HG02970 (cell line): ENCODE data around the gene ANKRD31.

Source experiments
- ATAC-seq: cut with Tn5 transposase; IDR thresholded peaks from one replicate; pipeline ENCODE4 v1.9.1; 2021; ENCODE audit warnings: mild to moderate bottlenecking, moderate library complexity, moderate number of reproducible peaks; ENCODE audit not compliant: unreplicated experiment, low FRiP score

ANKRD31 gene

GRCh38 chr5:75067434-75067833 lies 169.2 kb downstream of the ANKRD31 start:
- ATAC-seq: no peak

- ATAC-seq: no peak
These were observed 173.7 kb downstream of the ANKRD31 start for GRCh38 chr5:75062925-75063531.

GRCh38 chr5:75059912-75060545 lies 176.6 kb downstream of the ANKRD31 start:
- no peak for ATAC-seq

DNA sequence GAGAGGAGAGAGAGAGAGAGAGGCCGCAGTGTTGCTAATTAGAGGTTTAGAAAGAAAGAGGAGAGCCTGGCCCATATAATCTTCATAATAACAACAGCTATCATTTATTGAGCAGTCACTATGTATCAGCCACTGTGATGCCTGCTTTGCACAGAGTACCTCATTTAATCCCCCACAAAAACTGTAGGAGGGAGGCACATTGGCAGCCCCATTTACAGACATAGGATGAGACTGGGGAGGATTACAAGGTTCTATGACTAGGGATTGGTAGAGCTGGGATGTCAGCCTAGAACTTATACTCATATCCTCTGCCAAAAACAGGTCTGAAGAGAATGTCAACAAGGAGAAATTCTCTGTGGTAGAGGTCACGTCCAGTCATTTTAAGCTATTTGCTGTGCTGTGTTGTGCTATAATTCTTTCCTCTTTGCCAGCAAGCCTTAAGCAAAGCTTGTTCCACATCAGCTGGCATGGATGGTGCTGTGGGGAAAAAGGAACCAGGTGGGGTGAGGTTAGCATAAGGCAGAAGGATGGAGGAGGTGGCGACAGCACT lies 177.6 kb downstream of the ANKRD31 start:
- ATAC-seq: no peak

GRCh38 chr5:75057561-75057960 lies 179.1 kb downstream of the ANKRD31 start:
- no peak for ATAC-seq

- ATAC-seq: no peak
These were observed 180.9 kb downstream of the ANKRD31 start for GRCh38 chr5:75055727-75056144.

DNA sequence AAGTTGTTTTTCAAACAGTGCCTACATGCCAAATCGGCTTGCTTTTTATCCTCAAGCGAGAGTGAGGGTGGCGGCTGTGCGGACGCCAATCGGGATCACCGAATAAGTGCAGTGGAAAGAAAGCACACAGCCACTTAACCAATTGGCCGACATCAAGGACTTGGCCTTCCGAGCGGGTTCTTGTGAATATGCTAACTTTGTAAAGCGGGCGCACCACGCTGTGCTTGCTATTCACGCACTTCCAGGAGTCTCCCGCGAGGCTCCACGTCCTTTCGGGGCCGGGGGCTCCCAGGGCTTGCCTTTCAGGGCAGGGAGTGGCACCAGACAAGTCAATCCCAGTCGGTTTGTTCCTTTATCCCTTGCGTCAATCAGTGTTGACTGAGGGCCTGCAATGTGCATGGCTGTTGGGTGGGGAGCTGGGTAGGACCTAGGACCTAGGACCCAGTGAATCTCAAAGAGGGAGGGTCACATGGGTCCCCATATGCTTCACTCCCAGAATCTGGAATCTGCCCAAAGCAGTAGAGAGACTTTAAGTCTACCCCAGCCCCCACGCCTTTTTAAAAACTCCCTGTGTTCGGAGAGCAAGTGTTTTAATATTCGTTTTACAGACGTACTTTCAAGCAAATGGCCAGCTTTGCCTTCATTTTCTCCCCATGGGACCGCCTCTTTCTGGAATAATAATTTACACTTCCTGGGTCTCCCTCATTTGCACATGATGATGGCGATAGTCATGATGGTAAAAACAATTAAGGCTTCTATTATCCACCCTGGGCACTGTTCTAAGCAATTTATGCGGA lies 182.3 kb downstream of the ANKRD31 start:
- ATAC-seq: no peak

- ATAC-seq: no peak
These were observed 183.2 kb downstream of the ANKRD31 start for GRCh38 chr5:75053304-75054133.

- ATAC-seq: no peak
These were observed 183.7 kb downstream of the ANKRD31 start for GRCh38 chr5:75053054-75053303.

DNA sequence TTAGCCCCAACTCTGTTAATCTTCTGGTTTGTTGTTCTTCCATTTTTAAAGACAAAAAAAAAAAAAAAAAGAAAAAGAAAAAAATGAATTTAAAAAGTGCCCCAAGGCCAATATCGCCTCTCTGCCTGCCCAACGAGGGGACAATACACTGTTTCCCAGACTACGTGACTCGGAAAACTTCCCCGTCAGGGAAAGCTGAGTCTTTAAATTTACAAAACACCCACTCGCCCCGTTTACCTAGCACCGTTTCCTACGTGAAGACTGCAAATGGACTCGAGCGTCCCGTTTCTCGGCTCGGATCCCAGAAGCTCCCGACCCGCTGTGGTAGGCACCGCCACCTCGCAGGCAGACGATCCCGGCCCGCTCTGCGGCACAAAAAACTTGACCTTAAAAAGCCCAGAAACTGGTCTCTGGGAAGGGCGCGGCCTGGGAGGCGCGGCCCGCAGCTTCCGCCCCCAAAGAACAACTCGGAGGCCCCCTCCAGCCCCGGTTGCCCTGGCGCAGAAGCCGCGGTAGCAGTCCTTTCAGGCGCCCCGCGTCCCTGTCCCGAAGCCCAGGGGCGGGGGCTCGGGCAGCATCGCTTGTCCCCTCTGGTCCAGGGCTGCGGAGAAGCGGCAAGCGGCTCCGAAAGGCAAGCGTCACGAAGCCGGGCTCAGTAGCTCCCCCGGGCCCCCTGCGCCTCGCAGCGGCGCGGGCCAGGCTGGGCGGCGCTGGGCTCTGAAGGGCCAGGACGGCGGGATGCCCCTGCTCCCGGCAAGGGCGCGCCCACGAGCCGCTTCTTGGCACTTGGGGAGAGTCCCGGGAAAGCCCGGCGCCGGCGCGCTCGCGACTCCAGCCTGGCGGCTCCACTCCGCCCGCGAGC lies 184.3 kb downstream of the ANKRD31 start, which contains the start of gene GCNT4:
Gene GCNT4 (minus strand): TSS at position 367 of the 862 bp plus-strand sequence. CDS start 22,521 bp downstream, outside the sequence.
- ATAC-seq: no peak

DNA sequence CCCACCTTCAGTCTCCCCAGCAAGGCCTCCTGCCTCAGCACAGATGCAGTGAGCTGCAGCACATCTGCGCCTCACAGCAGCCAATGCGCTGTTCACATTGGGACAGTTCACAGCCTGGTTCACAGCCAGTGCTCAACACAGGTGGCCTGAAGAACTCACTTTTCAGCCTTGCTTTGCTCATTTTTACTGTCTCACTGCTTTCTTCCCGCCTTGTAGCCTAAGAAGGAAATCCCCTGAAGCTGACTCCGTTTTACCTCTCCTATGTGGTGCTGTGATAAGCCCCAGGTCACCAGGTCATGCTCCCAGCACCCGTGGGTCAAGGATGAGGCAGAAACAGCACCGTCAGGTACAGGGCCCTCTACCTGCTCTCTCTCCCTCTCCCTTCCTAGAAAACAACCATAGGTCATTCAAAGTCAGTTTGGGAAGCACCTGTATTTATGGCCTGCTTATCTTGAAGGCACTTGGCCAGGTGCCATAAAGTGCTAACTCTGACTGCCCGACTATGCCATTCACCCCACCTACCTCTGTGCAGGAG lies 185.4 kb downstream of the ANKRD31 start:
- ATAC-seq: no peak

DNA sequence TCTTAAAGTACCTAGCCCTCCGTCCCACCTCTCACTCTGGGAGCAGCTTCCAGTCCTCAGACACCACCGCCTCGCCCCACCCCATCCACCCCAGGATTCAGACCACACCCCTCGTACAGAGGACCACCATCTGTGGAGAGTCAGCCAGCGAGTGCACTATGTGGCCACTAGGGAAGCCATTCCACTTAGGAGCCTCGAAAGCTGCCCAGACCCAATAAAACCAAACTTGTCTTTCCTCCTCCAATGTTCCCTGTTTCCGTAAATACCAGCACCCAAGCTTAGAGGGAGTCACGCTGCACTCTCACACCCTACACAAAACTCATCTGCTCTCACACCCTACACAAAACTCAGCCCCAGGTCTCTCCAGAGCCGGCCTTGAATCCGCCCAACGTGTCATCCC lies 186.3 kb downstream of the ANKRD31 start:
- no peak for ATAC-seq

- no peak for ATAC-seq
These were observed 187.0 kb downstream of the ANKRD31 start for GRCh38 chr5:75049456-75050351.

GRCh38 chr5:75048457-75048953 lies 188.2 kb downstream of the ANKRD31 start:
- no peak for ATAC-seq

DNA sequence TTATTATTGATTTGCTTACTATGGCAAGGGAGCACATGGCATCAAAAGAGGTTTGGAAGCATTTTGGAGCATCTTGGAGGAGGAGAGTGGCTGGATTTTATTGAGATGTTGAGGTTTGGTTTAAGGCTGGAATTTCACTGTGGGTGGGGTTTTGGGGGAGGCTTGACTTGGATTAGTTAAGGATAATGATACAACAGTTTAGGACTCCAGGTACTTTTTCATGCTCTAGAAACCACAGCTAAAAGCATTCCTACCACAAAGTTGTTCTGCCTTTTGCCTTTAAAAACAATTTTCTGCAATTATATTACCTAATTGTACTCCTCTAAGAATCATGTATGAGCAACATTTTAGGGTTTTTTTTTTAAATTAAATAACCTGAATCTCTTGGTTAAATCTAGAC lies 189.3 kb downstream of the ANKRD31 start:
- no peak for ATAC-seq

- ATAC-seq: no peak
These were observed 190.1 kb downstream of the ANKRD31 start for GRCh38 chr5:75046366-75047142.

GRCh38 chr5:75045071-75045470 lies 191.6 kb downstream of the ANKRD31 start:
- ATAC-seq: no peak
